NCI-H2029 treated with DMSO at 0.1 percent for 48 hours (cell line): Measurements from ENCODE around the gene RCHY1.
A peak's percentile ranks its signal among the peaks of the same experiment; 100 is the strongest.
"Not testable (repeated sequence)": the region's sequence is repeated elsewhere in the genome, so short reads cannot be mapped to it uniquely, and the experiment has no call there.

Experiments
- DNase-seq: peaks from one replicate; lab custom pipeline; 2025; lab: John Stamatoyannopoulos, UW

Gene RCHY1

DNA sequence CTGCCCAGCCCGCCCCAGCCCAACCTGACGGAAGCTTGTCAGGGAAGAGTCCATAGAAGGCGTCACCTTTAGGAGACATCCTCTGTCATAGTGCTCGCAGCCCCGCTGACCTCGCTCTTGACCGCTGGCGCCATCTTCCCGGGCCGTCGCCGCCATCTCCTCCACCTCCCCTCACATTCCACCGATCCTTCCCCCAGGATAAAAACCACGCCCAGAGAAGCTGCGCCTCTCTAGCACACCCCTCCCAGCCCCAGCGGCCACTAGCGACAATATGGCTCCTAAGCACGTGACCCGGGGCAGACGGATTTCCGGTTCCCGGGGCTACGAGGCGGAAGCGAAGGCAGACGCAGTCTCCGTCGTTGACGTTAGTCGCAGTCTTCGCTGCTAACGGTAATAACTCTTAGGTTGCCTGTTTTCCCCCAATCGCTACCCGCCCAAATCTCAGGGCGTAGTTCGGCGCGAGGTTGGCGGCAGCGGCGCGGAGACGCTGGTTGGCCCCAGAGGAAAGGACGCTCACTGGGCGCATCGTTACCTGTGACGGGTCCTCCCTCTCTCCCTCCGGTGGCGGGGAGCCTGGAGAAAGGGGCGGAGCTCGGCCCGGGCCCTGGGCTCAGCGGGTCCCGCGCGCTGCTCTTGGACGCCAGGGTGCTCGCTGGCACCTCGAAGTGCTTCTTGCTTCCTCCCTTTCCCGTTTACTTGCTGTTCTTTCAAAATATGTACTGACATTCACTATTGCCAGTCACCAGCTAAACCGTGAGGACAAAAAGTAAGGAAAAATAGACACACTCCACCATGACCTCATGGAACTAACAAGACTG lies at the start of gene RCHY1, which contains the start of gene THAP6:
RCHY1 (minus strand) TSS at position 273 of the 818 bp plus-strand sequence; CDS start at position 156, 117 bp downstream.
THAP6 (plus strand) TSS at position 343 of the 818 bp plus-strand sequence. CDS start 980 bp downstream, outside the sequence.
- DNase-seq = peak; percentile 87

DNA sequence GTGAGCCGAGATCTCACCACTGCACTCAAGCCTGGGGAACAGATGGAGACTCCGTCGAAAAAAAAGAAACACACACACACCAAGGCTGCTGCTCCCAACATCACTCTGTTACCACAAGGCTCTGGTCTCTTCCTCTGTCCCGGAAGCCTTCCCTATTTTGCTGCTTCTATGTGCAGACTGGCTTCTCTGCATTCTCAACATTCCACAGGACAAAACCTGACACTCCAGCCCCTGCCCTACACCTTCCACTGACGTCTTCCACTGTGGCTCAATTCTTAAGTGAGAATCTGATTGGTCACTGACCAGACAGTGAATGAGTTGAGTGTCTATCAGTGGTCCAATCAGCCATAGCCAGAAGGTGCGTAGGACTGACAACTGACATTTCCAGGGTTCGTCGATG lies 47.6 kb upstream of the RCHY1 start:
- DNase-seq = no peak

DNA sequence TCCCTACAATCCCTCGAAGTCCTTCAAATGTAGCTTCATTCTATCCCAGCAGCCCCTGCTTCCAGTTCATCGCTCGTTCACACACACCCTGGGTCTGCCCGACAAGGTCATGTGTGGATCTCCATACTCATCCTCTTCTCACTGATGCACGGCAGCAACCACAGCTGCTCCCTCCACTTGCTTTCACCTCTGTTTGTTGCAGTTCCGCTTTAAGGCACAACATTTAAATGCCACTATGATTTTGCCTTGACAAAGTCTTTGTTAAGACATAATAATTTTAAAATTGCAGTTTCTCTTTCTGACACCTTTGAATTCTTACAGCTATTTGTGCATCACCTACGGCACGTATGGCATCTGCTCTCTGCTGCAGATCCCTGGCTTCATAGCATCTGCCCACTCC lies 43.5 kb upstream of the RCHY1 start:
- DNase-seq = no peak

DNA sequence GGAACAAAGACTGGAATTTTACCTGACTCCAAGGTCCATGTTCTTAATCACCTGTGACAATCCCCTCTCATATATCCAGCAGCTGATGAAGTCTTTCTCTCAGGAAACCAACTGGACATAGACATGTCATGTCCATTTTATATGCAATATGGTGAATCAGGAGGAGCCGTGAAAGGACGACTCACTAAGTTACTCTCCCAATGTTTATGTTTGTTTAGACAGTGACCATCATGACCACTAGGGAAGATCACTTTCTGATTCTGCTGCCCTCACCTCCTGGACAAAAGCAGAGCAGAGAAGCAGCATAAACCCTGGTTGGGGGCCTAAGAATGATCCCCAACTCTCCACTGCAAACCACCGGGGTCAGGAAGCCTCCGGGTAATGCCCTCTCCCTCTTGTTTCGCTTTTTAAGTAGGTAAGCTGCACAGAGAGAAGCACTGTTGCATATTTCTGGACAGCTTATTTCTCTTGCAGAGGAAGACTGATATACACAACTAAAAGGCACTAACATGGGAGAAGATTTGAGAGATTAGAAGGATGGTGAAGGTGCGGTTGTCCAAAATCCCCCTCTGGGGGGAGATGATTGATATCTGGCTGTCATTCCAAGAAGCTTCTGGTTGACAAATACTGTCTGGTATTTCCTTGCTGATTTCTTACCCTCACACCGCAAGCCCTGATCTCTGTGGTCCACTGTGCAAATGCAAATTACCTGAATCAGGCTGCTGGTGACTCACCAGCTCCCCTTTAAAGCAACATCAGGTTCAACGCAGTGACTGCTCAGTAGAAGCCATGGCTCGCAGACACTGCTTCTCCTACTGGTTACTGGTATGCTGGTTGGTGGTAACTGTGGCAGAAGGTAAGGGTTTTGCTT lies 41.3 kb upstream of the RCHY1 start, which contains the start of gene ODAPH:
ODAPH (plus strand) TSS at position 773 of the 871 bp plus-strand sequence; CDS start at position 790, 17 bp downstream.
- DNase-seq = no peak

DNA sequence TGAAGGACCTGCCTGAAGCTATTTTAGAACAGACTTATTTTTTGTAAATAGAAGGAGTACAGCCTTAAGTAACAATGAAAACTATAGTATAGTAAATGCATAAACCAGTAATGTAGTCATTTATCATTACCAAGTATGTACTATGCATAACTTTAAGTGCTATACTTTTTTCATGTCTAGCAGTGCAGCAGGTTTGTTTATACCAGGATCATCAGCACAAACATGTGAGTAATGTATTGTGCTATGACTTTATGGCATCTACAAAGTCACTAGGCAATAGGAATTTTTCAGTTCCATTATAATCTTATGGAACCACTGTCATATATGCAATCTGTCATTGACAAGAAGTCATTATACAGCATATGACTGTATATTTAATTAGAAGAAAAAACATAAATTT lies 38.2 kb upstream of the RCHY1 start:
- no peak for DNase-seq

DNA sequence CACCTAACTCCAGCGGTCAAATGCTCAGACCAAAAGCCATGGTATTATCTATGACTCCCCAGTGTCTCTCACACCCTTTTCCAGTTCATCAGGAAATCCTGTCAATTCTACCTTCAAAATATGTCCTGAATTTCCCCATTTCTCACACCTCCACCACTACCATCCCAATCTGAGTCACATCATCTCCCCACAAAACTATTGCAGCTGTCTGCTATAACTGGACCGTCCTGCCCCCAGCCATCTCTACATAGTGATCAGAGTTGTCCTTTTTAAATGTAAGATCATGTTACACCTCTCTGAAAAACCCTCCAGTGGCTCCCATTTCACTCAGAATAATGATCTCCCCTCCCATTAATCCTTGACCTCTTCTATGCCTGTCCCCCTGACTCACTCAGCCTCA lies 34.8 kb upstream of the RCHY1 start:
- DNase-seq = no peak

DNA sequence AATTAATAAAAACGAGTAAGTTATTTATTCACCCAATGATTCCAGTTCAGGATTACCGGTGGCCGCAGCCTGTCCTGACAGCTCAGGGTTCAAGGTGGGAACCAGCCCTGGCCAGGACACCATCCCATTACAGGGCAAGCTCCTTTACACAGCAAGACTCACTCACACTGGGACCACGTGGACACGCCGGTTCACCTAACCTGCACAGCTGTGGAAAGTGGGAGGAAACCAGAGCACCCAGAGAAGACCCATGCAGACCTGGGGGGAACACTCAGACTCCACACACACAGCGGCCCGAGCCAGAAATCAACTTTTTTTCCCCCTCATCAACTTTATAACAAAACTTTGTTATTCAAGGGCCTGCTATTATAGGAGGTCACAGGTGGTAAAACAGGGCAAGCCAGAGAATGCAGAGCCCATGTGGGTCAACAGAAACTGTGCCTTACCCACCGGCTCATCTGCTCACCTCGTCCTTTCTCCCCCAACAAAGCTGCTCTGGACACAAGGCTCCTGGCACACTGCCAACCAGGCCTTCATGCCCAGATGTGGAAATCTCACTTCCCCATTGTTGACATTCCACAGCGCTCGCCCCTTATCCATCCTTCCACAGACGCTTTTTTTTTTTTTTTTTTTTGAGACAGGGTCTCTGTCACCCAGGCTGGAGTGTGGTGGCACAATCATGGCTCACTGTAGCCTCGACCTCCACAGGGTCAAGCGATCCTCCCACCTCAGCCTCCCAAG lies 33.6 kb upstream of the RCHY1 start:
- DNase-seq = no peak

- no peak for DNase-seq
These were observed 31.3 kb upstream of the RCHY1 start for GRCh38 chr4:75545526-75545925.

DNA sequence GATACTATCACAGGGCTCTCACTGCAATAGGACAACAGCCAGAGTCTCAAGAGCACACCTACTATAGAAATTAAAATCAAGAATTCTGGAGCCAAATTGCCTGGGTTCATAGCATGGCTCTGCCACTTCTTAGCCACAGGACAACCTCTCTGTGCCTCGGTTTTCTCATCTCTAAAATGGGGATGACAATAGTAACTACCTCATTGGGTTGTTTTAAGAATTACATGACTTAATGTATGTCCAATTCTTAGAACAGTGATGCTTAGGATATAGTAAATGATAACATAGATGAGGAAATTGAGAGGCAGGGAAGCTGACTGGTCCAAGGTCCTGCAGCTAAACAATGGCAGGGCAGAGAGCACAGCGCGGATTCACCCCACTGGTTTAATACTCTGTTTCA lies 30.7 kb upstream of the RCHY1 start:
- DNase-seq = no peak

GRCh38 chr4:75544220-75544619 lies 30.0 kb upstream of the RCHY1 start:
- not testable (repeated sequence) for DNase-seq

DNA sequence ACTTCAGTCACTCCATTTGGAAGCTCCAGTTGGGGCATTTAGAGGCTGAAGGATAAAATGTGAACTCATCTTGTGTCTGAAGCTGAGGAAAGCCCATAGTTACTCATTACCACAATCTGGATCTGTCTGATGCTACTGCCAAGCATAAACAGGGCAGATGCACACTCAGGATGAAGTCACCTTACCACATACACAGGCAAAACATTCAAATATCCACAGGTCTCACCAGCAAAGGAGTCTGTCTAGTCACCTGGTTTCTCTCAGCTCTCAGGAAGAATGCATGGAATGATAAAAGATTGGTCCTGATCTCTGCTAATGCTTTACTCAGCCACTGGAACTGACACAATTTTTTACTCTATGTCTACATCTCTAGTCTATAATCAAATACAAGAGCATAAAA lies 28.6 kb upstream of the RCHY1 start:
- no peak for DNase-seq

DNA sequence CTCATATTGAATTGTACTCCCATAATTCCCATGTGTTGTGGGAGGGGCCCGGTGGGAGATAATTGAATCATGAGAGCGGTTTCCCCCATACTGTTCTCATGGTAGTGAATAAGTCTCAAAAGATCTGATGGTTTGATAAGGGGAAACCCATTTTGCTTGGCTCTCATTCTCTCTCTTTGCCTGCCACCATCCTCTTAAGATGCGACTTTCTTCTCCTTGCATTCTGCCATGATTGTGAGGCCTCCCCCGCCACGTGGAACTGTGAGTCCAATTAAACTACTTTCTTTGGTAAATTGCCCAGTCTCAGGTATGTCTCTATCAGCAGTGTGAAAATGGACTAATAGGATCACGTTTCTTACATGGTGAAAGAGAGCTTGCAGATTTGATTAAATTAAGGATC lies 23.1 kb upstream of the RCHY1 start:
- not testable (repeated sequence) for DNase-seq

DNA sequence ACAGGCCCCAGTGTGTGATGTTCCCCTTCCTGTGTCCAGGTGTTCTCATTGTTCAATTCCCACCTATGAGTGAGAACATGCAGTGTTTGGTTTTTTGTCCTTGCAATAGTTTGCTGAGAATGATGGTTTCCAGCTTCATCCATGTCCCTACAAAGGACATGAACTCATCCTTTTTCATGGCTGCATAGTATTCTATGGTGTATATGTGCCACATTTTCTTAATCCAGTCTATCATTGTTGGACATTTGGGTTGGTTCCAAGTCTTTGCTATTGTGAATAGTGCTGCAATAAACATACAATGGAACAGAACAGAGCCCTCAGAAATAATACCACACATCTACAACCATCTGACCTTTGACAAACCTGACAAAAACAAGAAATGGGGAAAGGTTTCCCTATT lies 19.7 kb upstream of the RCHY1 start:
- DNase-seq = not testable (repeated sequence)

GRCh38 chr4:75533339-75533887 lies 19.2 kb upstream of the RCHY1 start:
- not testable (repeated sequence) for DNase-seq

- not testable (repeated sequence) for DNase-seq
These were observed 17.4 kb upstream of the RCHY1 start for GRCh38 chr4:75531536-75532143.

GRCh38 chr4:75530556-75531322 lies 16.5 kb upstream of the RCHY1 start:
- no peak for DNase-seq

- DNase-seq = no peak
These were observed 13.3 kb upstream of the RCHY1 start for GRCh38 chr4:75527482-75527881.

DNA sequence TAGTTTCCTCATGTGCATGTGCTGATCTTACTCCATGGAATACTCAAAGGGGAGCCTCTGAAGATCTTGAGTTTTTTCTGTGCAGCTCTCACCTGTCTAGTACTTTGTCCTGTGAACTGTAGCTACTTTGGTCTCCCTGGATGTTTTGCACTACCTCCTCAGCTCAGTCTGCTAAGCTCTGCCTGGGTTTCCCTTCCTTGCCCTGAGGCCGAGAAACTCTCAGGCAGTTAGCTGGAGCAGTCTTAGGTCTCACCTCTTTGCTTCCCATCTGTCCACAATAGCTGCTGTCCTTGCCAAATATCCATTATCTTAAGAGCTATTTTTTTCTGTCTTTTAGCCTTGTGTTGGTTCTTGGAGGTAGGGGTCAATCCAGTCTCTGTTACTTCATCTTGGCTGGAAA lies 11.7 kb upstream of the RCHY1 start:
- DNase-seq = no peak

DNA sequence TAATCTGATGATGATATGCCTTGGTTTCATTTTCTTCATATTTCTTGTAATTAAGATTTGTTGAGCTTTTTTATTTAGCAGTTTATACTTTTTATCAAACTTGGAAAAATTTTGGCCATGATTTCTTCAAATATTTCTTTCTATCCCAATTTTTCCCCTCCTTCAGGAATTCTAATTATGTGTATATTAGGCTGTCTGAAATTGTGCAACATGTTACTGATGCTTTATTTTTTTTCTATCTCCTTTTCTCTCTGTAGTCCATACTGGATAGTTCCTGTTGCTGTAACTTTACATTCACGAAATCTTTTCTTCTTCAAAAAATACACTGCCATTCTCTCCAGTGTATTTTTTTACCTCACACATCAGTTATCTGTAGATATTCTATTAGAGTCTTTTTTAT lies 10.9 kb upstream of the RCHY1 start:
- no peak for DNase-seq

- not testable (repeated sequence) for DNase-seq
These were observed 5.2 kb upstream of the RCHY1 start for GRCh38 chr4:75519452-75519851.
